Measurements from ENCODE around the gene SERINC2. TPM values are rescaled to one million over a fixed set of nuclear protein-coding genes. Genes with fewer than 3 reads are reported as not detected.

The SERINC2 gene
- 1.1 and 2.1 TPM in 2 replicates for total RNA-seq

GRCh38 chr1:31412732-31413404, at the start of gene SERINC2:
TSS of gene SERINC2 (plus strand) at chr1:31413213. CDS start at chr1:31413266, 53 bp downstream.

GRCh38 chr1:31373056-31373896, 39.7 kb upstream of the SERINC2 start, which contains the start of gene FABP3:
TSS of gene FABP3 (minus strand) at chr1:31373076. CDS start at chr1:31373014, 62 bp downstream.

Other genes starting within 250 kb of the SERINC2 start
- gene NKAIN1, start 173.3 kb upstream of the SERINC2 start, total RNA-seq: not detected in 2 replicates
- gene SNRNP40, start 116.4 kb upstream of the SERINC2 start, total RNA-seq: 76.6 and 79.5 TPM in 2 replicates
- gene ZCCHC17, start 116.2 kb upstream of the SERINC2 start, total RNA-seq: 32.3 and 40.0 TPM in 2 replicates
- 94.9 and 154 TPM in 2 replicates for gene FABP3, start 40.1 kb upstream of the SERINC2 start, total RNA-seq
- 0.94 and 2.4 TPM in 2 replicates for gene TINAGL1, start 163.3 kb downstream of the SERINC2 start, total RNA-seq
- not detected in 2 replicates for gene HCRTR1, start 204.5 kb downstream of the SERINC2 start, total RNA-seq
- 48.4 and 54.0 TPM in 2 replicates for gene PEF1, start 231.7 kb downstream of the SERINC2 start, total RNA-seq

Data from bronchial smooth muscle cell (primary cell).